ENCODE measurements around the gene RNF7. TPM values are rescaled to one million over a fixed set of nuclear protein-coding genes. Genes with fewer than 3 reads are reported as not detected.

RNF7 gene
- total RNA-seq, 1 experiment from 2014 or later, result 126 TPM

DNA sequence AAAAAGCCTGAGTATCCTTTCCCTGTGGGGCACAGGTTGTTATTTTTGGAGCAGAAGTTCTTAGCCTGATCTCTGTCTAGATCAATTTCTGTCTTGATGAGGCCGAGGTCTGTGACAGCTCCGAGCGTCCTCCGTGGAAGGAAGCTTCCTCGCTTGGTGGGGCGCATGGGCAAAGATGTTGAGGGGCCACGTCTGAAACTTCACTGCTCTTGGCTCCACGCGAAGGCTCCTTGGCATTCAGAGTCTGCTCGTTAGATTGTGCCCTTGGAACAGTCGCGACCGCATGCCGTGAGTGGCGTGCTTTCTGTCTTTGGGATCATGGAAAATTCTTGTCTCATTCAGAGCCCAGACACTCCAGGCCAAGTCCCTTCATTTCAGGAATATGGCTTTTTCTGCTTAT is 38.8 kb downstream of the RNF7 start:
- Histone ChIP-seq H3K27me3 (ENCODE audit: insufficient read depth, low read length) (no peaks in the 10 kb centered on the region), H4K91ac (ENCODE audit: insufficient read length, low read depth, low read length) (no peak overlapping the region), H3K79me2 (ENCODE audit: insufficient read depth, low read length) (no peaks in the 10 kb centered on the region), H3K18ac (ENCODE audit: insufficient read length, low read depth, low read length) (no peak overlapping the region), H2BK5ac (ENCODE audit: insufficient read length, low read length) (no peak overlapping the region), H2BK15ac (ENCODE audit: low read depth, low read length) (no peak overlapping the region), H4K5ac (ENCODE audit: insufficient read length, low read depth, low read length) (no peak overlapping the region), H3K27ac (ENCODE audit: insufficient read length, low read depth, low read length) (no peak overlapping the region), H3T11ph (ENCODE audit: low read length) (no peak overlapping the region), H3K23me2 (ENCODE audit: insufficient read length, low read depth, low read length, poor library complexity, severe bottlenecking) (no peaks in the 10 kb centered on the region), H3K23ac (ENCODE audit: insufficient read length, low read depth, low read length) (no peak overlapping the region), H3K4me1 (ENCODE audit: insufficient read depth, low read length) (no peaks in the 10 kb centered on the region), H3K9ac (ENCODE audit: extremely low read depth, insufficient read length, low read length) (no peak overlapping the region), H3K4me2 (ENCODE audit: insufficient read depth, insufficient read length, low read length) (no peak overlapping the region), H4K8ac (replicated peaks; ENCODE audit: insufficient read length, low read depth, low read length) (no peak overlapping the region), H2BK120ac (ENCODE audit: low read depth, low read length, poor library complexity, severe bottlenecking) (no peak overlapping the region), H3K14ac (ENCODE audit: insufficient read depth, low read length) (no peak overlapping the region), H3K79me1 (ENCODE audit: insufficient read depth, low read depth, low read length, poor library complexity, severe bottlenecking) (no peaks in the 10 kb centered on the region), H3K56ac (ENCODE audit: insufficient read length, low read depth, low read length) (no peak overlapping the region), H2AK5ac (ENCODE audit: insufficient read length, low read length) (no peak overlapping the region), H3K9me3 (ENCODE audit: control insufficient read depth, low read depth, low read length) (no peaks in the 10 kb centered on the region), H4K20me1 (ENCODE audit: control insufficient read depth, insufficient read depth, insufficient read length) (no peaks in the 10 kb centered on the region), H3K4ac (ENCODE audit: low read depth, low read length) (no peak overlapping the region), H2BK12ac (ENCODE audit: insufficient read length, low read depth, low read length) (no peak overlapping the region), H2AFZ (ENCODE audit: low read length) (no peak overlapping the region), H2BK20ac (ENCODE audit: low read depth, low read length, poor library complexity, severe bottlenecking) (no peak overlapping the region)
- Mint-ChIP-seq H3K4me1 (no peaks in the 10 kb centered on the region), H3K4me3 (no peak overlapping the region), H3K27ac (peak overlapping the region in 1 of 3 experiments; percentile 66; a peak in 1 of 7 replicates), H3K36me3 (ENCODE audit: insufficient read depth in 1 of 3, low read depth in 3 of 3) (no peaks in the 10 kb centered on the region), H3K27me3 (ENCODE audit: low read depth) (no peaks in the 10 kb centered on the region; the same call in 1 of the 2 replicates), H3K9me3 (peaks cover 0 to 4% of the 10 kb centered on the region in 2 experiments; a peak in 1 of 5 replicates)
- WGBS (ENCODE audit: extremely low coverage, insufficient read length, low lambda C conversion rate), result no CpG with 5 or more reads among the region's 15 CpGs
- no peak for DNase-seq
- TF ChIP-seq, protein P1, sequence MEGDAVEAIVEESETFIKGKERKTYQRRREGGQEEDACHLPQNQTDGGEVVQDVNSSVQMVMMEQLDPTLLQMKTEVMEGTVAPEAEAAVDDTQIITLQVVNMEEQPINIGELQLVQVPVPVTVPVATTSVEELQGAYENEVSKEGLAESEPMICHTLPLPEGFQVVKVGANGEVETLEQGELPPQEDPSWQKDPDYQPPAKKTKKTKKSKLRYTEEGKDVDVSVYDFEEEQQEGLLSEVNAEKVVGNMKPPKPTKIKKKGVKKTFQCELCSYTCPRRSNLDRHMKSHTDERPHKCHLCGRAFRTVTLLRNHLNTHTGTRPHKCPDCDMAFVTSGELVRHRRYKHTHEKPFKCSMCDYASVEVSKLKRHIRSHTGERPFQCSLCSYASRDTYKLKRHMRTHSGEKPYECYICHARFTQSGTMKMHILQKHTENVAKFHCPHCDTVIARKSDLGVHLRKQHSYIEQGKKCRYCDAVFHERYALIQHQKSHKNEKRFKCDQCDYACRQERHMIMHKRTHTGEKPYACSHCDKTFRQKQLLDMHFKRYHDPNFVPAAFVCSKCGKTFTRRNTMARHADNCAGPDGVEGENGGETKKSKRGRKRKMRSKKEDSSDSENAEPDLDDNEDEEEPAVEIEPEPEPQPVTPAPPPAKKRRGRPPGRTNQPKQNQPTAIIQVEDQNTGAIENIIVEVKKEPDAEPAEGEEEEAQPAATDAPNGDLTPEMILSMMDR (conservative IDR thresholded peaks at IDR 0.05), result no peak
